B cell (primary cell): ENCODE data around the gene HEBP2. TPM values are rescaled to one million over a fixed set of nuclear protein-coding genes. Genes with fewer than 3 reads are reported as not detected.

Source experiments
- ATAC-seq: fragments of 200-7000 bp; cut with Tn5 transposase; one replicate; pipeline ENCODE4 v1.10.0; 2021; ENCODE audit warnings: low read depth, mild to moderate bottlenecking, moderate number of reproducible peaks, moderate library complexity
- CTCF ChIA-PET: fragments of 350-600 bp; sonication (Branson Sonifier 250); formaldehyde crosslinking; loops from one replicate; lab custom pipeline; 2021; ENCODE audit warnings: antibody characterized with exemption, inconsistent platforms; lab: Charles Lee
- POLR2A ChIA-PET: fragments of 350-600 bp; sonication (Branson Sonifier 250); formaldehyde crosslinking; loops from one replicate; lab custom pipeline; 2021; ENCODE audit warnings: antibody characterized with exemption; lab: Charles Lee
- DNase-seq: peaks from one replicate; pipeline ENCODE4 v3.0.0; 2013
- H2AFZ ChIP-seq: 2 replicates; pipeline ENCODE4 v1.6.1; 2012; ENCODE audit warnings: mild to moderate bottlenecking, low read depth, low read length; ENCODE audit not compliant: insufficient read depth, poor library complexity, severe bottlenecking
- H3K27ac ChIP-seq, 2 donors: 1 replicate in 1 of 2; 2 replicates in 1 of 2; pipeline ENCODE4 v1.5.1; 2012 to 2013; ENCODE audit warnings: low read length in 2 of 2, mild to moderate bottlenecking in 2 of 2, moderate library complexity in 1 of 2
- H3K27me3 ChIP-seq, 4 experiments: fragments of 200-600 bp in 1 of 4; sonication (generic) in 1 of 4; replicated peaks in 1 of 4; 1 replicate in 2 of 4; 2 replicates in 2 of 4; pipeline versions ENCODE4 v1.6.1 to v1.7.0; 2013 to 2016; ENCODE audit warnings: low read length in 3 of 4, mild to moderate bottlenecking in 2 of 4, mixed read lengths in 1 of 4, moderate library complexity in 1 of 4; ENCODE audit not compliant: insufficient read depth in 4 of 4, control insufficient read depth in 3 of 4; ENCODE audit errors: control extremely low read depth in 1 of 4
- H3K36me3 ChIP-seq, 2 experiments: replicated peaks in 1 of 2; 1 replicate in 1 of 2; 2 replicates in 1 of 2; pipeline versions ENCODE4 v1.6.1 to v1.7.1; 2013; ENCODE audit warnings: low read length in 1 of 2; ENCODE audit not compliant: insufficient read depth in 2 of 2, control insufficient read depth in 1 of 2; ENCODE audit errors: control extremely low read depth in 1 of 2, extremely low read depth in 1 of 2
- H3K4me1 ChIP-seq, 2 donors: fragments of 200-600 bp in 1 of 2; sonication (generic) in 1 of 2; 1 replicate in 1 of 2; 2 replicates in 1 of 2; pipeline versions ENCODE4 v1.5.1 to v1.6.1; 2013 to 2017; ENCODE audit warnings: low read length in 2 of 2; ENCODE audit not compliant: control insufficient read depth in 2 of 2, insufficient read depth in 2 of 2
- H3K4me2 ChIP-seq: replicated peaks from 2 replicates; pipeline ENCODE3; 2012; ENCODE audit warnings: mild to moderate bottlenecking, low read depth, low read length; ENCODE audit not compliant: poor library complexity, severe bottlenecking
- H3K4me3 ChIP-seq, 5 experiments: fragments of 200-600 bp in 1 of 5; sonication (generic) in 1 of 5; 1 replicate in 3 of 5; 2 replicates in 2 of 5; pipeline versions ENCODE4 v1.5.1 to v1.7.0; 2011 to 2016; ENCODE audit warnings: low read length in 4 of 5, mild to moderate bottlenecking in 4 of 5, low read depth in 2 of 5, control low read depth in 1 of 5, moderate library complexity in 1 of 5; ENCODE audit not compliant: insufficient read depth in 1 of 5; ENCODE audit errors: control extremely low read depth in 1 of 5, extremely low read depth in 1 of 5
- H3K79me2 ChIP-seq: fragments of 200-600 bp; sonication (generic); one replicate; pipeline ENCODE4 v1.6.0; 2016; ENCODE audit warnings: low read length; ENCODE audit not compliant: control insufficient read depth, insufficient read depth
- H3K9ac ChIP-seq: fragments of 200-600 bp; sonication (generic); 2 replicates; pipeline ENCODE4 v1.6.1; 2017; ENCODE audit warnings: mild to moderate bottlenecking, low read length, moderate library complexity
- H3K9me3 ChIP-seq, 3 donors: one replicate each; pipeline versions ENCODE4 v1.6.1 to v1.7.1; 2013; ENCODE audit warnings: low read length in 2 of 3; ENCODE audit not compliant: control insufficient read depth in 2 of 3, insufficient read depth in 1 of 3; ENCODE audit errors: control extremely low read depth in 1 of 3
- H4K20me1 ChIP-seq: 2 replicates; pipeline ENCODE4 v1.6.0; 2012; ENCODE audit warnings: mild to moderate bottlenecking, low read length; ENCODE audit not compliant: insufficient read depth, control insufficient read depth, poor library complexity, severe bottlenecking
- H3K27ac Mint-ChIP-seq: one replicate; pipeline ENCODE4 v1.8.0; 2021; ENCODE audit warnings: mixed read lengths
- H3K27me3 Mint-ChIP-seq: one replicate; pipeline ENCODE4 v1.8.0; 2021; ENCODE audit warnings: mixed read lengths
- H3K4me1 Mint-ChIP-seq: one replicate; pipeline ENCODE4 v1.8.0; 2021; ENCODE audit warnings: mixed read lengths
- H3K4me3 Mint-ChIP-seq: one replicate; pipeline ENCODE4 v1.8.0; 2021; ENCODE audit warnings: mixed read lengths
- H3K9me3 Mint-ChIP-seq: one replicate; pipeline ENCODE4 v1.8.0; 2022; ENCODE audit warnings: mixed read lengths; ENCODE audit not compliant: insufficient read depth
- EZH2 ChIP-seq: IDR thresholded peaks from 2 replicates; pipeline ENCODE4 v1.6.1; 2012; ENCODE audit warnings: borderline replicate concordance, low read depth, mild to moderate bottlenecking, moderate library complexity, low read length; ENCODE audit not compliant: insufficient read depth, poor library complexity, severe bottlenecking
- whole genome bisulfite sequencing: methylation state at CpG from one replicate; pipeline ENCODE4 v1.1.5; 2013; ENCODE audit warnings: missing lambda C conversion rate; ENCODE audit not compliant: insufficient coverage; 5-methylcytosine and 5-hydroxymethylcytosine counted together
- intact Hi-C: fragments of 100-400 bp; cut with micrococcal nuclease; formaldehyde crosslinking; loops from one replicate; pipeline ENCODE4 v1.10.0; 2022
- polyA plus RNA-seq: library from polyadenylated mRNA; depleted of rRNA; stranded (reverse); fragments of >200 nt; gene quantifications from 2 replicates; pipeline ENCODE4 v1.2.3, GENCODE V29; 2012
- total RNA-seq, 2 donors: library from RNA; stranded (reverse); fragments of 120-200 nt in 1 of 2; gene quantifications; 1 replicate in 1 of 2; 2 replicates in 1 of 2; pipeline versions ENCODE4 v1.2.3 to v1.2.4, GENCODE V29; 2013 to 2022
- TF ChIP-seq, protein P1 (sequence below): fragments of 200-600 bp; IDR thresholded peaks from one replicate; pipeline ENCODE4 v1.8.0; 2022; ENCODE audit warnings: antibody characterized with exemption, mild to moderate bottlenecking

Gene HEBP2
- total and polyA plus RNA-seq, 2 donors (not counting 1 experiment from before 2014, with no cell fraction given) = 12.4 to 35.1 TPM

DNA sequence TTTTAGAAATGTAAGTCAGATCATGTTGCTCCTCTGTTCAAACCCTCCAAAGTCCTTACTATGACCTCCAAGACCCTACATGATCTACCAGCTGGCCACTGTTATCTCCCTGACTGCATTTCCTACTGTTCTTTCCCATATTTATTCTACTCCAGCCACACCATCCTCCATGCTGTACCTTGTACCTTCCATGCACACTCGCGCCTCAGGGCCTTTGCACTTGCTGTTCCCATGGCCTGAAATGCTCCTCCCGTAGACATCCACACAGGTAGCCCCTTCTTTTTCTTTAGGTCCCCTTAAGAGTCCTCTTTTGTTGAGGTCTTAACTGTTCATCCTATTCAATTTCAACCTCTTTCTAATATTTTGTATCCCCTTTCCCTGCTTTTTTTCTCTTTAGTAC is 47.0 kb downstream of the HEBP2 start:
- Histone ChIP-seq H3K4me2 (no peak overlapping the region), H3K27ac (no peak overlapping the region), H3K9ac (no peak overlapping the region), H2AFZ (no peak overlapping the region), H3K79me2 (no peaks in the 10 kb centered on the region), H3K9me3 (no peaks in the 10 kb centered on the region), H3K27me3 (no peaks in the 10 kb centered on the region), H3K4me1 (peaks cover 12 to 14% of the 10 kb centered on the region in 2 donors), H3K4me3 (no peak overlapping the region), H3K36me3 (no peaks in the 10 kb centered on the region), H4K20me1 (no peaks in the 10 kb centered on the region)
- intact Hi-C loops = no loop called here
- no peak for ATAC-seq
- Mint-ChIP-seq H3K9me3 (no peaks in the 10 kb centered on the region), H3K4me3 (no peak overlapping the region), H3K27ac (no peak overlapping the region), H3K4me1 (peaks cover 12% of the 10 kb centered on the region), H3K27me3 (peaks cover 3% of the 10 kb centered on the region)
- TF ChIP-seq, protein P1, sequence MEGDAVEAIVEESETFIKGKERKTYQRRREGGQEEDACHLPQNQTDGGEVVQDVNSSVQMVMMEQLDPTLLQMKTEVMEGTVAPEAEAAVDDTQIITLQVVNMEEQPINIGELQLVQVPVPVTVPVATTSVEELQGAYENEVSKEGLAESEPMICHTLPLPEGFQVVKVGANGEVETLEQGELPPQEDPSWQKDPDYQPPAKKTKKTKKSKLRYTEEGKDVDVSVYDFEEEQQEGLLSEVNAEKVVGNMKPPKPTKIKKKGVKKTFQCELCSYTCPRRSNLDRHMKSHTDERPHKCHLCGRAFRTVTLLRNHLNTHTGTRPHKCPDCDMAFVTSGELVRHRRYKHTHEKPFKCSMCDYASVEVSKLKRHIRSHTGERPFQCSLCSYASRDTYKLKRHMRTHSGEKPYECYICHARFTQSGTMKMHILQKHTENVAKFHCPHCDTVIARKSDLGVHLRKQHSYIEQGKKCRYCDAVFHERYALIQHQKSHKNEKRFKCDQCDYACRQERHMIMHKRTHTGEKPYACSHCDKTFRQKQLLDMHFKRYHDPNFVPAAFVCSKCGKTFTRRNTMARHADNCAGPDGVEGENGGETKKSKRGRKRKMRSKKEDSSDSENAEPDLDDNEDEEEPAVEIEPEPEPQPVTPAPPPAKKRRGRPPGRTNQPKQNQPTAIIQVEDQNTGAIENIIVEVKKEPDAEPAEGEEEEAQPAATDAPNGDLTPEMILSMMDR = no peak
- no peak for TF ChIP-seq EZH2
- CTCF ChIA-PET = no interaction called here
- POLR2A ChIA-PET = no interaction called here
- 100% methylated on average over 3 of the region's 3 CpGs for WGBS
- no peak for DNase-seq

DNA sequence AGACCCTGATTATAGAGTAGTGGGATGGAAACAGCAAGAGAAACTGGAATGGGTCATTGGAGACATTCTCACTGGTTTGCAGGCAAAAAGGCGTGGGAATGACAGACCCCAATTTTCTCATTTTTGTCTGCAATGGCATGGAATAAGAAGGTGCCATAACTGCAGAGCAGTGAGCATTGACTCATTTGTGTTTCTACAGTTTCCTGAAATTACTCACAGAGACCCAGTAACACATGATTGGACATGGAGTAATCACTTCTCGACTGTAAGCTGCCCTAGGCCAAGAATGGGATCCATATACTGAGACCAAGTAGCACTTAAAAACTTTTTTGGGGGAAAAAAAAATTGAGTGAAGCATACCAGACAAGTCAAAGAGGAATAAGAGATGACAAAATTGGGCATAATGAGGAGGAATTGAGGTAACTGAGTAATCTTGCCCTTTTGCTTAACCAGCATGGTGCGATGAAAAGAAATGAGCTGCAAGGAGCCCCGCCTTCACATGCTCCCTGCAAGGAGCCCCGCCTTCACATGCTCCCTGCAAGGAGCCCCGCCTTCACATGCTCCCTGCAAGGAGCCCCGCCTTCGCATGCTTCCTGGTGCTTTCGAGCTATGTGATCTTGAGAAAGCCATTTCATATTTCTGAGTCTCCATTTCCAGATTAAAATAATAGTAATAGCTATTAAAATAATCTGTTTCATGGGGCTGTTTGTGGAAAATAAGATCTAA is 51.1 kb downstream of the HEBP2 start:
- H3K27me3 Mint-ChIP-seq = peaks cover 3% of the 10 kb centered on the region
- TF ChIP-seq, protein P1 = no peak
- no peak for TF ChIP-seq EZH2
- H4K20me1 ChIP-seq = no peaks in the 10 kb centered on the region
- H3K27ac Mint-ChIP-seq = no peak overlapping the region
- peak overlapping the region; percentile 76 for H3K4me3 Mint-ChIP-seq
- ChIA-PET CTCF (interaction anchor here (0.8 to 1.9 kb wide), 5 partner anchors 18 to 340 kb away, joined by 3 to 9 read pairs (median 6); partner anchors contain the start of gene HEBP2), POLR2A (no interaction called here)
- peak overlapping the region; percentile 42 for H3K9ac ChIP-seq
- intact Hi-C loops = no loop called here
- peak overlapping the region in 1 of 2 donors; percentile 3 for H3K27ac ChIP-seq
- H3K4me1 ChIP-seq = peaks cover 19 to 24% of the 10 kb centered on the region in 2 donors
- H3K79me2 ChIP-seq = no peaks in the 10 kb centered on the region
- H3K36me3 ChIP-seq = no peaks in the 10 kb centered on the region
- peak overlapping the region in 2 of 5 experiments; percentile 36 to 44 for H3K4me3 ChIP-seq
- ATAC-seq = peak; percentile 78
- peak overlapping the region; percentile 68 for H3K4me2 ChIP-seq
- H3K9me3 ChIP-seq = no peaks in the 10 kb centered on the region
- H3K27me3 ChIP-seq = no peaks in the 10 kb centered on the region
- DNase-seq = peak; percentile 15
- no peak overlapping the region for H2AFZ ChIP-seq
- H3K9me3 Mint-ChIP-seq = no peaks in the 10 kb centered on the region
- 43% methylated on average over 2 of the region's 9 CpGs for WGBS
- H3K4me1 Mint-ChIP-seq = peaks cover 21% of the 10 kb centered on the region
